HG03139 (cell line): ENCODE results near the gene APOM.

Experiments
- ATAC-seq: cut with Tn5 transposase; IDR thresholded peaks from one replicate; pipeline ENCODE4 v1.9.1; 2021; ENCODE audit not compliant: unreplicated experiment

APOM gene

GRCh38 chr6:31655349-31656237, at the start of gene APOM:
TSS of gene APOM (plus strand) at chr6:31655894. CDS start at chr6:31655967, 73 bp downstream.
- ATAC-seq: no peak

- ATAC-seq: no peak
These were observed 48.4 kb upstream of the APOM start for GRCh38 chr6:31607317-31607716.

GRCh38 chr6:31609519-31610406, 45.9 kb upstream of the APOM start:
- ATAC-seq: no peak

- ATAC-seq: no peak
These were observed 44.7 kb upstream of the APOM start for GRCh38 chr6:31610968-31611367.

- no peak for ATAC-seq
These were observed 41.5 kb upstream of the APOM start for GRCh38 chr6:31614075-31614619.

GRCh38 chr6:31614684-31615578, 40.8 kb upstream of the APOM start, which contains the start of gene AIF1:
TSS of gene AIF1 (plus strand) at chr6:31615234. CDS start at chr6:31615330, 96 bp downstream.
- no peak for ATAC-seq

GRCh38 chr6:31615748-31616147, 39.9 kb upstream of the APOM start:
- ATAC-seq: no peak

- no peak for ATAC-seq
These were observed 38.7 kb upstream of the APOM start for GRCh38 chr6:31617010-31617409.

GRCh38 chr6:31619805-31620585, 35.7 kb upstream of the APOM start:
- ATAC-seq: peak; percentile 60

- peak; percentile 64 for ATAC-seq
These were observed 34.9 kb upstream of the APOM start, which contains the start of gene PRRC2A for GRCh38 chr6:31620586-31621319. TSS of gene PRRC2A (plus strand) at chr6:31620715. CDS start at chr6:31622790, 2,075 bp downstream.

- no peak for ATAC-seq
These were observed 34.3 kb upstream of the APOM start for GRCh38 chr6:31621320-31621939.

GRCh38 chr6:31621991-31622390, 33.7 kb upstream of the APOM start:
- ATAC-seq: no peak

GRCh38 chr6:31622684-31623091, 33.0 kb upstream of the APOM start:
- ATAC-seq: no peak

GRCh38 chr6:31624070-31624469, 31.6 kb upstream of the APOM start:
- no peak for ATAC-seq

GRCh38 chr6:31626952-31627351, 28.7 kb upstream of the APOM start:
- ATAC-seq: no peak

GRCh38 chr6:31627690-31628287, 27.9 kb upstream of the APOM start:
- no peak for ATAC-seq

GRCh38 chr6:31629014-31629413, 26.7 kb upstream of the APOM start:
- ATAC-seq: no peak
